Measurements from ENCODE around the gene LRRC36.

DNA sequence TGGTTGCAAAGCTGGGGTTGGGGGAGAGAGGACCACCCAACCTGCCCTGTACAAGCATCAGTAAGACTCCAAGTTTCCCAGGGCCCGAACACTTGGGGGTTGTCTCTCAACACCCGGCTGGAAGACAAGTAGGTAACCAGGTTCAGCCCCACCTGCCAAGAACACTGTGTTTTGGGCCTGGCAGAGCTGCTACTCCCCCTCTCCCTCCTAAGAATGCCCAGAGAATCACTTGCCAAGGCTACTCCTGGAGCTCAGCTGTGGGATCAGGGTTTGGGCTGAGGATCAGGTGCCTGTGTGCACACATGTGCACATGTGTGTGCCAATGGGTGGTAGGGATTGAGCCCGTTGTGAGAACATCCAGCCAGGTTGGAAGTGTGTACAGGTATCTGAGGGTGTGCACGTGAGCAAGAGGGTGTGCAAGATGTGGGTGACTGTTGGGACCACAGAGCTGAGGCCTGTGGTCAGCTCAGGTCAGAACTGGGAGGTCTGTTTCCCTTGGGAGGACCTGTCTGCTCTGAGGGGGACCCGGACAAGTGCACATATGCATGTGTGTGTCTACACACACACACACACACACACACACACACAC is 106.6 kb downstream of the LRRC36 start:
- TF ChIP-seq, protein P1, sequence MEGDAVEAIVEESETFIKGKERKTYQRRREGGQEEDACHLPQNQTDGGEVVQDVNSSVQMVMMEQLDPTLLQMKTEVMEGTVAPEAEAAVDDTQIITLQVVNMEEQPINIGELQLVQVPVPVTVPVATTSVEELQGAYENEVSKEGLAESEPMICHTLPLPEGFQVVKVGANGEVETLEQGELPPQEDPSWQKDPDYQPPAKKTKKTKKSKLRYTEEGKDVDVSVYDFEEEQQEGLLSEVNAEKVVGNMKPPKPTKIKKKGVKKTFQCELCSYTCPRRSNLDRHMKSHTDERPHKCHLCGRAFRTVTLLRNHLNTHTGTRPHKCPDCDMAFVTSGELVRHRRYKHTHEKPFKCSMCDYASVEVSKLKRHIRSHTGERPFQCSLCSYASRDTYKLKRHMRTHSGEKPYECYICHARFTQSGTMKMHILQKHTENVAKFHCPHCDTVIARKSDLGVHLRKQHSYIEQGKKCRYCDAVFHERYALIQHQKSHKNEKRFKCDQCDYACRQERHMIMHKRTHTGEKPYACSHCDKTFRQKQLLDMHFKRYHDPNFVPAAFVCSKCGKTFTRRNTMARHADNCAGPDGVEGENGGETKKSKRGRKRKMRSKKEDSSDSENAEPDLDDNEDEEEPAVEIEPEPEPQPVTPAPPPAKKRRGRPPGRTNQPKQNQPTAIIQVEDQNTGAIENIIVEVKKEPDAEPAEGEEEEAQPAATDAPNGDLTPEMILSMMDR (IDR thresholded peaks at IDR 0.05; ENCODE audit: low read length), result no peak
- TF ChIP-seq EZH2phosphoT487 (IDR thresholded peaks at IDR 0.05; ENCODE audit: low read length) (no peak), EZH2 (optimal IDR thresholded peaks at IDR 0.05; ENCODE audit: low read depth, low read length) (no peak)
